ENCODE data around the gene CHD5.
A peak's percentile ranks its signal among the peaks of the same experiment; 100 is the strongest.

The CHD5 gene

GRCh38 chr1:6107409-6108356, 72.4 kb downstream of the CHD5 start:
- H3K4me3 ChIP-seq (ENCODE audit: low read depth, low read length) = no peak overlapping the region
- no peak for TF ChIP-seq CTCF (IDR thresholded peaks at IDR 0.05; ENCODE audit: borderline replicate concordance, insufficient read depth, low read depth, low read length)

- H3K4me3 ChIP-seq (ENCODE audit: low read depth, low read length) = no peak overlapping the region
- no peak for TF ChIP-seq CTCF (IDR thresholded peaks at IDR 0.05; ENCODE audit: borderline replicate concordance, insufficient read depth, low read depth, low read length)
Observed at GRCh38 chr1:6106977-6107376, 73.1 kb downstream of the CHD5 start.

- no peak overlapping the region for H3K4me3 ChIP-seq (ENCODE audit: low read depth, low read length)
- TF ChIP-seq CTCF (IDR thresholded peaks at IDR 0.05; ENCODE audit: borderline replicate concordance, insufficient read depth, low read depth, low read length) = no peak
Observed at GRCh38 chr1:6106321-6106731, 73.8 kb downstream of the CHD5 start.

- TF ChIP-seq CTCF (IDR thresholded peaks at IDR 0.05; ENCODE audit: borderline replicate concordance, insufficient read depth, low read depth, low read length) = 0 out of 2 replicates have a peak, but pooled peaks have one; percentile 6
- H3K4me3 ChIP-seq (ENCODE audit: low read depth, low read length) = no peak overlapping the region
Observed at GRCh38 chr1:6105763-6106162, 74.4 kb downstream of the CHD5 start.

GRCh38 chr1:6105218-6105679, 74.9 kb downstream of the CHD5 start:
- TF ChIP-seq CTCF (IDR thresholded peaks at IDR 0.05; ENCODE audit: borderline replicate concordance, insufficient read depth, low read depth, low read length) = no peak

GRCh38 chr1:6104631-6105030, 75.5 kb downstream of the CHD5 start:
- TF ChIP-seq CTCF (IDR thresholded peaks at IDR 0.05; ENCODE audit: borderline replicate concordance, insufficient read depth, low read depth, low read length) = no peak
- no peak overlapping the region for H3K4me3 ChIP-seq (ENCODE audit: low read depth, low read length)

More at GRCh38 chr1:6105218-6105679, 74.9 kb downstream of the CHD5 start:
- no peak overlapping the region for H3K4me3 ChIP-seq (ENCODE audit: low read depth, low read length)

Data from GM12875 (cell line).